ENCODE measurements around the gene THEM5.
A peak's percentile ranks its signal among the peaks of the same experiment; 100 is the strongest.
"Not testable (repeated sequence)": the region's sequence is repeated elsewhere in the genome, so short reads cannot be mapped to it uniquely, and the experiment has no call there.

Gene THEM5

GRCh38 chr1:151853411-151853943, at the start of gene THEM5:
TSS of gene THEM5 (minus strand) at chr1:151853712. CDS start at chr1:151853565, 147 bp downstream.
- DNase-seq: no peak

GRCh38 chr1:151902858-151903257, 49.3 kb upstream of the THEM5 start:
- no peak for DNase-seq

GRCh38 chr1:151900804-151901203, 47.3 kb upstream of the THEM5 start:
- not testable (repeated sequence) for DNase-seq

GRCh38 chr1:151898519-151898991, 45.0 kb upstream of the THEM5 start:
- DNase-seq: no peak

- no peak for DNase-seq
Measured at GRCh38 chr1:151897991-151898431, 44.5 kb upstream of the THEM5 start.

GRCh38 chr1:151893176-151893924, 39.8 kb upstream of the THEM5 start:
- DNase-seq: no peak

- DNase-seq: no peak
Measured at GRCh38 chr1:151892190-151892589, 38.7 kb upstream of the THEM5 start.

- no peak for DNase-seq
Measured at GRCh38 chr1:151891512-151891911, 38.0 kb upstream of the THEM5 start.

- no peak for DNase-seq
Measured at GRCh38 chr1:151888972-151889570, 35.6 kb upstream of the THEM5 start.

- DNase-seq: no peak
Measured at GRCh38 chr1:151887028-151887427, 33.5 kb upstream of the THEM5 start.

- no peak for DNase-seq
Measured at GRCh38 chr1:151885479-151885878, 32.0 kb upstream of the THEM5 start.

GRCh38 chr1:151884879-151885278, 31.4 kb upstream of the THEM5 start:
- DNase-seq: not testable (repeated sequence)

- DNase-seq: not testable (repeated sequence)
Measured at GRCh38 chr1:151884445-151884844, 30.9 kb upstream of the THEM5 start.

GRCh38 chr1:151883898-151884297, 30.4 kb upstream of the THEM5 start:
- DNase-seq: not testable (repeated sequence)

GRCh38 chr1:151882918-151883317, 29.4 kb upstream of the THEM5 start:
- DNase-seq: not testable (repeated sequence)

- DNase-seq: no peak
Measured at GRCh38 chr1:151882466-151882865, 29.0 kb upstream of the THEM5 start.

- no peak for DNase-seq
Measured at GRCh38 chr1:151881479-151881878, 28.0 kb upstream of the THEM5 start.

- no peak for DNase-seq
Measured at GRCh38 chr1:151875419-151876097, 22.0 kb upstream of the THEM5 start.

GRCh38 chr1:151872776-151873175, 19.3 kb upstream of the THEM5 start:
- DNase-seq: not testable (repeated sequence)

- DNase-seq: no peak
Measured at GRCh38 chr1:151871284-151872030, 17.9 kb upstream of the THEM5 start.

- DNase-seq: peak; percentile 33
Measured at GRCh38 chr1:151868486-151868885, 15.0 kb upstream of the THEM5 start.

- DNase-seq: no peak
Measured at GRCh38 chr1:151867765-151868411, 14.4 kb upstream of the THEM5 start.
